Stimulated activated CD8-positive, alpha-beta memory T cell treated with anti-CD3 and anti-CD28 coated beads, Interleukin-12 subunit alpha, Interleukin-12 subunit beta, amount 100 ng/mL, for 4 hours (primary cell): ENCODE data around the gene ORAI3.

Experiments
- DNase-seq: peaks from one replicate; pipeline ENCODE4 v3.0.0-alpha.2; 2020; ENCODE audit warnings: low read depth

Gene ORAI3

DNA sequence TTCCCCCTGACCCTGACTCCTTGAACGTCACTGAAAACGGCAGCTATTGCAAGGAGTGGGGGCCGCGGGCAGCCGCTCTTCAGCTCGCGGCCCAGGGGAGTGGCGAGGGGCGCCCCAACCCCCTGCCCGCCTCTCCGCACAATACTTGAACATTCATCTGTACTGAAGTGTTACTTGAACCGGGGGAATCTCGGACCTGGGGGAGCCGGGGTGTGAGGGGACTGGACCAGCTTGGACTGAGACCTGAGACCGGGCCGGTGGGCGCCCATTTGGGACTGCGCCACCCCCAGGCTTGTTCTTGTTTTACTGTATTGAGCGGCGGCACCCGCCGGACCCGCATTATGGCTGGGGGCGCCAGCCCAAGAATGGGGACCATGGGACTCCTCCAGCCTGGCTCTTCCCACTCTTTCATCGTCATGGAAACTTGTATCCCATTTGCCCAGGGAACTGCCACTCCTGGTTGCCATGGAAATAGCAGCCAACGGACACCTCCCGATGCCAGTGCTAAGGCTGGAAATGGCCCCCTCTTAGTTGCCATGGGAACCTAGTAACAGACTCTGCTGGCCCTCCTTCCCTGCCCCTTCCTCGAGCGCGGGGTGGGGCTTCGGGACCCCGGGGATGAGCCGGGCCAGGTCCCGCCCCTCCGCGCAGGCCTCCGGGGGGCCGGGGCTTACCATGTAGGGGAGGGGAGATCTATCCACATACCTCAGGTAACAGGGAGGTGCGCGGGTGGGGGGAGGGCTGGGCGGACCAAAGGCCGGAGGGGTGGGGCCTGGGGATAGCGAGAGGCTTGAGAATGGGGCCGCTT is 805 bp upstream of the ORAI3 start:
- DNase-seq, result no peak

GRCh38 chr16:30949650-30950515 is 1.0 kb downstream of the ORAI3 start:
- DNase-seq, result no peak

- no peak for DNase-seq
Observed at GRCh38 chr16:30950516-30951065, 1.7 kb downstream of the ORAI3 start.

- DNase-seq, result no peak
Observed at GRCh38 chr16:30951193-30951592, 2.3 kb downstream of the ORAI3 start.

DNA sequence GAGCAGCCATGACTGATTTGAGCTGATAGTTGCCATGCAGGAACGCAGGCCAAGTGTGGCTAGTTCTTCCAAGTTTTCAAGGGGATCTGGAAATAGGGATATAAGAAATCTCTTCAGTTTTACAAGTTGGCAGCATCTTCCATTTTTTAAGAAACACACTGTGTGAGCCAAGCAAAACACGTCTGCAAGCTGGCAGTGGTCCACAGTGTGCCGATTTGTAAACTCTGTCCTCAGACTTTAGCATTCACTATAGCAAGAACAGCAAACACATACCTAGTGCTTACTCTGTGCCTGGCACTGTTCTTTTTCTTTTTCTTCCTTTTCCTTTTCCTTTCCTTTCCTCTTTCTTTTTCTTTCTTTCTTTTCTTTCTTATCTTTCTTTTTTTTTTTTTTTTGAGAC is 2.9 kb downstream of the ORAI3 start:
- DNase-seq, result no peak

DNA sequence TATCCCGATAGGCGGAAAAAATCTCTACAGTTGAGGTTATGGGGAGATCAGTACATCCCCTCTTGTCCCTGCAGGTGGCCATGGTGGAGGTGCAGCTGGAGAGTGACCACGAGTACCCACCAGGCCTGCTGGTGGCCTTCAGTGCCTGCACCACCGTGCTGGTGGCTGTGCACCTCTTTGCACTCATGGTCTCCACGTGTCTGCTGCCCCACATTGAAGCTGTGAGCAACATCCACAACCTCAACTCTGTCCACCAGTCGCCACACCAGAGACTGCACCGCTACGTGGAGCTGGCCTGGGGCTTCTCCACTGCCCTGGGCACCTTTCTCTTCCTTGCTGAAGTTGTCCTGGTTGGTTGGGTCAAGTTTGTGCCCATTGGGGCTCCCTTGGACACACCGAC is 4.2 kb downstream of the ORAI3 start:
- DNase-seq, result no peak

- DNase-seq, result peak; percentile 32
Observed at GRCh38 chr16:30953511-30954124, 4.8 kb downstream of the ORAI3 start.

GRCh38 chr16:30954993-30955392 is 6.1 kb downstream of the ORAI3 start:
- DNase-seq, result no peak

- peak; percentile 79 for DNase-seq
Observed at GRCh38 chr16:30956601-30957455, 8.0 kb downstream of the ORAI3 start.

GRCh38 chr16:30957456-30958174 is 8.7 kb downstream of the ORAI3 start, which contains the start of gene SETD1A:
Gene SETD1A, plus strand, starts transcription at chr16:30957754. Its CDS starts 978 bp downstream, at chr16:30958732.
- peak; percentile 90 for DNase-seq

- DNase-seq, result no peak
Observed at GRCh38 chr16:30958175-30959079, 9.6 kb downstream of the ORAI3 start.

- DNase-seq, result no peak
Observed at GRCh38 chr16:30961384-30961783, 12.5 kb downstream of the ORAI3 start.

DNA sequence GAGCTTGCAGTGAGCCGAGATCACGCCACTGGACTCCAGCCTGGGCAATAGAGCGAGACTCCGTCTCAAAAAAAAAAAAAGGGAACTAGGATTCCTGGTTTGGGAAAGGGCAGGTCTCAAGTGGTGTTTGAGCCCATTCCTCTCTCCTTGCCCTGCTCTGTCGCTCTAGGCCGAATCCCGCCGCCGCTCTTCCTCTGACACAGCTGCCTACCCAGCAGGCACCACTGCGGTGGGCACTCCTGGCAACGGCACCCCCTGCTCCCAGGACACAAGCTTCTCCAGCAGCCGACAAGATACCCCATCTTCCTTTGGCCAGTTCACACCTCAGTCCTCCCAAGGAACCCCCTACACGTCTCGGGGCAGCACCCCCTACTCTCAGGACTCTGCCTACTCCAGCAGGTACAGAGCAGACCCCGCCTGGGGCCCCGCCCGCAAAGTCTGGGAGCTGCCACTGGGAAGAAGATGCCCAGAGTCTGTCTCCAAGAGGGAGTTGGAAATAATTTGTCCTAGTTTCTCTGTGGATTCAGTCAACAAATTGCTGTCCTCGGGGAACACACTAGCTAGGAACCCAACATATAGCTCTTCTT is 15.2 kb downstream of the ORAI3 start:
- DNase-seq, result no peak

DNA sequence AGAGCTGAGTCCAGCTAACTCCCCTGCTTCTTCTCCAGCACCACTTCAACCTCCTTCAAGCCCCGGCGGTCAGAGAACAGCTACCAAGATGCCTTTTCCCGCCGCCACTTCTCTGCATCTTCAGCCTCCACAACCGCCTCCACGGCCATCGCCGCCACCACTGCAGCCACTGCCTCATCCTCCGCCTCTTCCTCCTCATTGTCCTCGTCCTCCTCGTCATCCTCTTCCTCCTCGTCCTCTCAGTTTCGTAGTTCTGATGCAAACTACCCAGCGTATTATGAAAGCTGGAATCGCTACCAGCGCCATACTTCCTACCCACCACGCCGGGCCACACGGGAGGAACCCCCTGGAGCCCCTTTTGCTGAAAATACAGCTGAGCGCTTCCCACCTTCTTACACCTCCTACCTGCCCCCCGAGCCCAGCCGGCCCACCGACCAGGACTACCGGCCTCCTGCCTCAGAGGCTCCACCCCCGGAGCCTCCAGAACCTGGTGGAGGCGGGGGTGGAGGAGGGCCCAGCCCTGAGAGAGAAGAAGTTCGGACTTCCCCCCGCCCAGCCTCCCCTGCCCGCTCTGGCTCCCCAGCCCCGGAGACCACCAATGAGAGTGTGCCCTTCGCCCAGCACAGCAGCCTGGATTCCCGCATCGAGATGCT is 15.8 kb downstream of the ORAI3 start:
- no peak for DNase-seq

GRCh38 chr16:30965436-30965835 is 16.6 kb downstream of the ORAI3 start:
- no peak for DNase-seq

DNA sequence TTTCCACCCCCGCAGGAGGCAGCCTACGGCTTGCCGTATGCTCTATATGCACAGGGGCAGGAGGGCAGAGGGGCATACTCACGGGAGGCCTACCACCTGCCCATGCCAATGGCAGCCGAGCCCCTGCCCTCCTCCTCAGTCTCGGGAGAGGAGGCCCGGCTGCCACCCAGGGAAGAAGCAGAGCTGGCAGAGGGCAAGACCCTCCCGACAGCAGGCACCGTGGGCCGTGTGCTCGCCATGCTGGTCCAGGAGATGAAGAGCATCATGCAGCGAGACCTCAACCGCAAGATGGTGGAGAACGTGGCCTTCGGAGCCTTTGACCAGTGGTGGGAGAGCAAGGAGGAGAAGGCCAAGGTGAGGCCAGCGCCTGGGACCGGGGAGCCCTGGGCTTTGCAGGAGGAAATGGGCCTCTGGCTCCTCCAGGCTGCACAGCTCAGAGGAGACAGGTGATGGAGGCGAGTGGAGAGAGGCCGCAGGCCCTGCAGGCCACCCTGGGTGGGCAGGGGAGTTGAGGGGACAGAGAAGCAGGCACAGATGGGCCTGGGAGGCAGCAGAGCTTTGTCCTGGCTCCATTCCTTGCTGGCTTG is 17.3 kb downstream of the ORAI3 start:
- DNase-seq, result no peak

GRCh38 chr16:30967795-30968194 is 18.9 kb downstream of the ORAI3 start:
- no peak for DNase-seq

DNA sequence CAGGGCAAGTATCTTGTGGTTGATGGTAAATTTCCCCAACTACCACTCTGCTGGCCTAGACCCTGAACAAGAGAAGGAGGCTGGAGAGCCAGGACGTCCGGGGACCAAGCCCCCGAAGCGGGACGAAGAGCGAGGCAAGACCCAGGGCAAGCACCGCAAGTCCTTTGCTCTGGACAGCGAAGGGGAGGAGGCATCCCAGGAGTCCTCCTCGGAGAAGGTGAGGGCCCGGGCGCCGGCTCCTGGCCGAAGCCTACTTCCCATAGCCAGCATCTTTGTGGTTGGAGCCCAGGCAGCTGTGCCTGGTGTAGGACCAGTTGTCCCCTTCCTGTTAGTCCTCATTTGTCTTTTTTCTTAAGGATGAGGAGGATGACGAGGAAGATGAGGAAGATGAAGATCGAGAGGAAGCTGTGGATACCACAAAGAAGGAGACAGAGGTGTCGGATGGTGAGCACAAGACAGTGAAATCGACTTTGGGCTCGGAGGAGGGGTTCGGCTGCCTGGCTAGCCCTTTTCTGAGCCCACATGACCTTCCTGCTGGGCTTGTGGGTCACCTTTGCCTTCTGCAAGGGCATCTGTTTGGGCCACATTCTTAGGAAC is 20.5 kb downstream of the ORAI3 start:
- DNase-seq, result no peak
